NT2/D1 (cell line): Measurements from ENCODE around the gene JTB.

Experiments used
- YY1 ChIP-seq: IDR thresholded peaks from 2 replicates; pipeline ENCODE4 v1.6.1; 2011; ENCODE audit not compliant: insufficient read length, insufficient read depth
- ZNF274 ChIP-seq: IDR thresholded peaks from 2 replicates; pipeline ENCODE4 v1.6.1; 2011; ENCODE audit warnings: mild to moderate bottlenecking, low read depth, low read length

DNA sequence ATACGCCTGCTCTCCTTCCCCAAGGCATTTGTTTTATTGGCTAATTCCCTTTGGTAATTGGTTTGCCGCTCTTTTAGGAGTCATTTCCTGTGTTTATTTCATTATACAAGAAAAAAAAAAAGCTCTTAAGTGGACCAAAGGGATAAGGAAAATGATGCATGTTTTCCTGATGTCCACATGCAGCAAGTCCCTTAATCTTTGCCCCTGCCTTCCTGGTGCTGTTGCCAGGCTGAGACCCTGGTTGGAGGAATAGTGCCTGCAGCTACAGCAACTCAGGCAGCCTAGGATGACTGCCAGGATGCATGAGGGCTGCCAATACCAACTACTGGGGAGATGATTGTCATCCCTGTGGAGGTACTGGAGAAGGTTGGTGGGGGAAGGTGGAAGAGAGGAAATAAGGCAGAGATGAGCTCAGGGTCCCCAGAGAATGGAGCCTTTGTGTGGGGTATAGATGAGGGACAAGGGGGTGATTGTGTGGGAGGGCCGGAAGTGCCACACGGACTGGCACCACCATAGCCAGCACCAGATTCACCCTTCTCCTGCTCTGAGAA, 48.6 kb downstream of the JTB start:
- no peak for TF ChIP-seq YY1
- no peak for TF ChIP-seq ZNF274
